Stomach (tissue), 4 donors: ENCODE results near the gene PTPRM.

Experiments
- POLR2A ChIP-seq, 4 donors: fragments of 450-650 bp; IDR thresholded peaks; one replicate each; pipeline ENCODE4 v1.6.1; 2016; ENCODE audit warnings: antibody characterized with exemption in 4 of 4, control low read depth in 2 of 4, mild to moderate bottlenecking in 1 of 4, moderate library complexity in 1 of 4
- TF ChIP-seq, protein P1 (sequence below), 7 experiments: fragments of 450-650 bp in 4 of 7; fragments of 200-600 bp in 3 of 7; sonication (generic) in 3 of 7; IDR thresholded peaks; one replicate each; pipeline ENCODE4 v1.5.1; 2016 to 2019; ENCODE audit warnings: antibody characterized with exemption in 7 of 7, control low read depth in 2 of 7, mild to moderate bottlenecking in 1 of 7

DNA sequence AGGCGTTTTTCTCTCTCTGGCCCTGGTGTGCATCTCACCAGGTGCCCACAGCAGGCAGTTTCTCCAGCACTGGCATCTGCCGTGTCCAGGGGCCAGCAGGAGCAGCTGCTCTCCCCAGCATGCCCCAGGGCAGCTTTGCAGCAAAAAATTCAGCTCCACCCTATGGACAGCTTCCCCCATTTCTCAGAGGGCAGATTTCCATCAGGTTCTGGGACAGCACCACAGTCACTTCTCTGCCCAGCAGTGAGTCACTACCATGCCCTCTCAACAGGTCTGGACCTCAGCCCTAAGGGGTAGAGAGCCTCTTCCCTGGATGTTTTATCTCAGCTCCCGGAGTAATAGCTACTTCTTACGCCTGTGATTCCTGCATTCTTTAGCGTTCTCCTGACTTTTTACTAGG is 871.9 kb downstream of the PTPRM start:
- TF ChIP-seq, protein P1, sequence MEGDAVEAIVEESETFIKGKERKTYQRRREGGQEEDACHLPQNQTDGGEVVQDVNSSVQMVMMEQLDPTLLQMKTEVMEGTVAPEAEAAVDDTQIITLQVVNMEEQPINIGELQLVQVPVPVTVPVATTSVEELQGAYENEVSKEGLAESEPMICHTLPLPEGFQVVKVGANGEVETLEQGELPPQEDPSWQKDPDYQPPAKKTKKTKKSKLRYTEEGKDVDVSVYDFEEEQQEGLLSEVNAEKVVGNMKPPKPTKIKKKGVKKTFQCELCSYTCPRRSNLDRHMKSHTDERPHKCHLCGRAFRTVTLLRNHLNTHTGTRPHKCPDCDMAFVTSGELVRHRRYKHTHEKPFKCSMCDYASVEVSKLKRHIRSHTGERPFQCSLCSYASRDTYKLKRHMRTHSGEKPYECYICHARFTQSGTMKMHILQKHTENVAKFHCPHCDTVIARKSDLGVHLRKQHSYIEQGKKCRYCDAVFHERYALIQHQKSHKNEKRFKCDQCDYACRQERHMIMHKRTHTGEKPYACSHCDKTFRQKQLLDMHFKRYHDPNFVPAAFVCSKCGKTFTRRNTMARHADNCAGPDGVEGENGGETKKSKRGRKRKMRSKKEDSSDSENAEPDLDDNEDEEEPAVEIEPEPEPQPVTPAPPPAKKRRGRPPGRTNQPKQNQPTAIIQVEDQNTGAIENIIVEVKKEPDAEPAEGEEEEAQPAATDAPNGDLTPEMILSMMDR (IDR thresholded peaks at IDR 0.05), result no peak
- TF ChIP-seq POLR2A (IDR thresholded peaks at IDR 0.05), result no peak
